ENCODE measurements around the gene MRPL41.

- TF ChIP-seq ZBTB33 (CRISPR knock-in tag; IDR thresholded peaks at IDR 0.05) (no peak), CHCHD3 (CRISPR knock-in tag; IDR thresholded peaks at IDR 0.05) (no peak), NR2C2 (CRISPR knock-in tag; IDR thresholded peaks at IDR 0.05; ENCODE audit: borderline replicate concordance) (no peak), ZNF333 (CRISPR knock-in tag; IDR thresholded peaks at IDR 0.05; ENCODE audit: borderline replicate concordance) (no peak), POLR2A (IDR thresholded peaks at IDR 0.05; ENCODE audit: insufficient read depth in 1 of 2, low read depth in 2 of 2, low read length in 2 of 2) (no peak), NFYB (CRISPR knock-in tag; IDR thresholded peaks at IDR 0.05) (no peak), ZBTB7A (CRISPR knock-in tag; IDR thresholded peaks at IDR 0.05) (no peak), ZNF317 (CRISPR knock-in tag; IDR thresholded peaks at IDR 0.05) (no peak), ZNF790 (CRISPR knock-in tag; IDR thresholded peaks at IDR 0.05; ENCODE audit: borderline replicate concordance) (no peak), BRCA1 (CRISPR knock-in tag; IDR thresholded peaks at IDR 0.05) (no peak), CC2D1A (CRISPR knock-in tag; IDR thresholded peaks at IDR 0.05) (no peak), NFE2 (CRISPR knock-in tag; IDR thresholded peaks at IDR 0.05) (no peak), E2F1 (CRISPR knock-in tag; IDR thresholded peaks at IDR 0.05) (no peak)
These were observed 1.5 kb upstream of the MRPL41 start, which contains the start of gene PNPLA7 for GRCh38 chr9:137550231-137550621.

Data from HepG2 (cell line).